ENCODE data around the gene GJC2.

The GJC2 gene

GRCh38 chr1:228152918-228153258 is 3.2 kb downstream of the GJC2 start:
- TF ChIP-seq RAD21 (IDR thresholded peaks at IDR 0.05; ENCODE audit: low read depth) (no peak), USF1 (IDR thresholded peaks at IDR 0.05) (no peak)

- TF ChIP-seq USF1 (IDR thresholded peaks at IDR 0.05), result no peak
- TF ChIP-seq TEAD4 (IDR thresholded peaks at IDR 0.05), result no peak
- no peak for TF ChIP-seq CREB1 (IDR thresholded peaks at IDR 0.05; ENCODE audit: low read depth)
- TF ChIP-seq ZBTB7A (IDR thresholded peaks at IDR 0.05; ENCODE audit: low read depth), result no peak
- no peak for TF ChIP-seq EP300 (IDR thresholded peaks at IDR 0.05; ENCODE audit: borderline replicate concordance)
- TF ChIP-seq YY1 (IDR thresholded peaks at IDR 0.05; ENCODE audit: low read depth), result no peak
These were observed 4.4 kb downstream of the GJC2 start for GRCh38 chr1:228154021-228154669.

GRCh38 chr1:228154670-228155571 is 5.2 kb downstream of the GJC2 start:
- peak; percentile 50; the same call in 1 of the 2 replicates for TF ChIP-seq NFIC (IDR thresholded peaks at IDR 0.05)
- no peak for TF ChIP-seq CEBPB (IDR thresholded peaks at IDR 0.05)
- TF ChIP-seq MAX (IDR thresholded peaks at IDR 0.05), result peak; percentile 78
- no peak for TF ChIP-seq USF1 (IDR thresholded peaks at IDR 0.05)
- TF ChIP-seq EGR1 (IDR thresholded peaks at IDR 0.05), result peak; percentile 81
- TF ChIP-seq EP300 (IDR thresholded peaks at IDR 0.05; ENCODE audit: borderline replicate concordance), result peak; percentile 56; the same call in 1 of the 2 replicates
- TF ChIP-seq ZBTB7A (IDR thresholded peaks at IDR 0.05; ENCODE audit: low read depth), result peak; percentile 75
- no peak for TF ChIP-seq TAF1 (IDR thresholded peaks at IDR 0.05; ENCODE audit: low read depth)
- TF ChIP-seq TCF12 (IDR thresholded peaks at IDR 0.05; ENCODE audit: low read depth), result peak; percentile 73

- TF ChIP-seq CEBPB (IDR thresholded peaks at IDR 0.05) (no peak), EGR1 (IDR thresholded peaks at IDR 0.05) (no peak)
These were observed 6.1 kb downstream of the GJC2 start for GRCh38 chr1:228155596-228156514.

- TF ChIP-seq EP300 (IDR thresholded peaks at IDR 0.05; ENCODE audit: borderline replicate concordance), result no peak
- no peak for TF ChIP-seq YY1 (IDR thresholded peaks at IDR 0.05; ENCODE audit: low read depth)
- no peak for TF ChIP-seq REST (IDR thresholded peaks at IDR 0.05; ENCODE audit: low read depth)
- no peak for TF ChIP-seq TEAD4 (IDR thresholded peaks at IDR 0.05)
These were observed 6.8 kb downstream of the GJC2 start for GRCh38 chr1:228156515-228156881.

- TF ChIP-seq TCF12 (IDR thresholded peaks at IDR 0.05; ENCODE audit: low read depth), result no peak
- no peak for TF ChIP-seq EP300 (IDR thresholded peaks at IDR 0.05; ENCODE audit: borderline replicate concordance)
- no peak for TF ChIP-seq NFIC (IDR thresholded peaks at IDR 0.05)
- no peak for TF ChIP-seq USF1 (IDR thresholded peaks at IDR 0.05)
- no peak for TF ChIP-seq MAX (IDR thresholded peaks at IDR 0.05)
- no peak for TF ChIP-seq CREB1 (IDR thresholded peaks at IDR 0.05; ENCODE audit: low read depth)
- no peak for TF ChIP-seq REST (IDR thresholded peaks at IDR 0.05; ENCODE audit: low read depth)
These were observed 7.4 kb downstream of the GJC2 start for GRCh38 chr1:228156941-228157728.
